ENCODE measurements around the gene PRR14L.

Gene PRR14L

DNA sequence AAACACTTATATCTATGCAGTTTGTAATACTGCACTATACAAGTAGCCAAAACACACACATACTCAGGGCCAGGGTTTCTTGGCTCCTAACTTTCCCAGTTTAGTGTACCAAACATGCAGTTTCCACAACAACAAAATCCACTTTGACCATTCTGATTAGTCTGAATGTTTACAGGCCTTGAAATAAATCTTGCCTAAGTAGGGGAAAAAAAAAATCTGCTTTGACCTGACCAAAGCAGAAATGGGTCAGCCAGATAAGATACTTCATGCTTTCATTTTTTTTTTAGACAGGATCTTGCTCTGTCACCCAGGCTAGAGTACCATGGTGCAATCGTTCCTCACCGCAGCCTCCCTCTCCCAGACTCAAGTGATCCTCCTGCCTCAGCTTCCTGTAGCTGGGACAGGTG is 10.1 kb downstream of the PRR14L start:
- no peak overlapping the region for H3K4me3 ChIP-seq (ENCODE audit: low read length)
- no peak for DNase-seq (ENCODE audit: low read depth)
- TF ChIP-seq, protein P1, sequence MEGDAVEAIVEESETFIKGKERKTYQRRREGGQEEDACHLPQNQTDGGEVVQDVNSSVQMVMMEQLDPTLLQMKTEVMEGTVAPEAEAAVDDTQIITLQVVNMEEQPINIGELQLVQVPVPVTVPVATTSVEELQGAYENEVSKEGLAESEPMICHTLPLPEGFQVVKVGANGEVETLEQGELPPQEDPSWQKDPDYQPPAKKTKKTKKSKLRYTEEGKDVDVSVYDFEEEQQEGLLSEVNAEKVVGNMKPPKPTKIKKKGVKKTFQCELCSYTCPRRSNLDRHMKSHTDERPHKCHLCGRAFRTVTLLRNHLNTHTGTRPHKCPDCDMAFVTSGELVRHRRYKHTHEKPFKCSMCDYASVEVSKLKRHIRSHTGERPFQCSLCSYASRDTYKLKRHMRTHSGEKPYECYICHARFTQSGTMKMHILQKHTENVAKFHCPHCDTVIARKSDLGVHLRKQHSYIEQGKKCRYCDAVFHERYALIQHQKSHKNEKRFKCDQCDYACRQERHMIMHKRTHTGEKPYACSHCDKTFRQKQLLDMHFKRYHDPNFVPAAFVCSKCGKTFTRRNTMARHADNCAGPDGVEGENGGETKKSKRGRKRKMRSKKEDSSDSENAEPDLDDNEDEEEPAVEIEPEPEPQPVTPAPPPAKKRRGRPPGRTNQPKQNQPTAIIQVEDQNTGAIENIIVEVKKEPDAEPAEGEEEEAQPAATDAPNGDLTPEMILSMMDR (conservative IDR thresholded peaks at IDR 0.05; ENCODE audit: low read depth, low read length) = no peak

DNA sequence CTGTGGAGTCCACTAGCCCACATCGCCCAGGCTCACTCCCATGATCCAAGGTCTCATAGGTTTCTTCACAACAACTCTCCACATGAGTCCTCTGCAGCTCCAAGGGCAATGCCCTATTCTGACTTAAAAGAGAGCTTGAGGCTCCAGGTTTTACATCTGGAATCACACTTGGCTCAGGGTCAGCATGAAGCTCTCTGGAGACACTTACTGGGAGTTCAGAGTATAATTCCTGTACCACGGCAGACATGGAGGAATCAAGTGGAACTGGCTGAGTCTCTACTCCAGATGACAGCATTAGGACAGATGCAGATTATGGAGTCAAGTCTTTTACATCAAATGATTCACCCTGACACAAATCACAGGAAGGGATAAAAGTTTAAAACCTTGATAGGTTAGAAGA is 11.4 kb downstream of the PRR14L start:
- TF ChIP-seq, protein P1 (conservative IDR thresholded peaks at IDR 0.05; ENCODE audit: low read depth, low read length) = no peak
- no peak overlapping the region for H3K4me3 ChIP-seq (ENCODE audit: low read length)
- DNase-seq (ENCODE audit: low read depth) = no peak

DNA sequence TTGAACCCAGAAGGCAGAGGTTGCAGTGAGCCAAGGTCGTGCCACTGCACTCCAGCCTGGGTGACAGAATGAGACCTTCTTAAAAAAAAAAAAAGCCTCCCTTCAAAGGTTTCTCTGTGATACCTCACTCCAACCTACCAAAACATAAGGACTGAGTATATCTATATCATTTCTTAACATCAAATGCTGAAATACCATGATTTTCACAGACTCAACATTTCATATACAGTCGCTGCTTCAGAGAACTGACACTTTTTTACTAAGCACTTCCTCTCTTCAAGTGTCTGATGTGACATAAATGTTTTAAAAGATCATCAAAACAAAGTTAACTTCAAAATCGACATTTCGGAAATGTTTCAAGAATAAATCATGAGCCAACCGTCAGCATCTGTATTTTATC is 12.0 kb downstream of the PRR14L start:
- TF ChIP-seq, protein P1 (conservative IDR thresholded peaks at IDR 0.05; ENCODE audit: low read depth, low read length) = no peak
- DNase-seq (ENCODE audit: low read depth) = no peak
- no peak overlapping the region for H3K4me3 ChIP-seq (ENCODE audit: low read length)

GRCh38 chr22:31736458-31736857 is 13.5 kb downstream of the PRR14L start:
- TF ChIP-seq, protein P1 (conservative IDR thresholded peaks at IDR 0.05; ENCODE audit: low read depth, low read length) = no peak

GRCh38 chr22:31734512-31734911 is 15.4 kb downstream of the PRR14L start:
- TF ChIP-seq, protein P1 (conservative IDR thresholded peaks at IDR 0.05; ENCODE audit: low read depth, low read length) = no peak
- peak; percentile 43 for DNase-seq (ENCODE audit: low read depth)
- H3K4me3 ChIP-seq (ENCODE audit: low read length) = no peak overlapping the region

More at GRCh38 chr22:31736458-31736857, 13.5 kb downstream of the PRR14L start:
- DNase-seq (ENCODE audit: low read depth) = no peak
- no peak overlapping the region for H3K4me3 ChIP-seq (ENCODE audit: low read length)

GRCh38 chr22:31733580-31734079 is 16.3 kb downstream of the PRR14L start:
- no peak for DNase-seq (ENCODE audit: low read depth)
- H3K4me3 ChIP-seq (ENCODE audit: low read length) = no peak overlapping the region
- TF ChIP-seq, protein P1 (conservative IDR thresholded peaks at IDR 0.05; ENCODE audit: low read depth, low read length) = no peak

DNA sequence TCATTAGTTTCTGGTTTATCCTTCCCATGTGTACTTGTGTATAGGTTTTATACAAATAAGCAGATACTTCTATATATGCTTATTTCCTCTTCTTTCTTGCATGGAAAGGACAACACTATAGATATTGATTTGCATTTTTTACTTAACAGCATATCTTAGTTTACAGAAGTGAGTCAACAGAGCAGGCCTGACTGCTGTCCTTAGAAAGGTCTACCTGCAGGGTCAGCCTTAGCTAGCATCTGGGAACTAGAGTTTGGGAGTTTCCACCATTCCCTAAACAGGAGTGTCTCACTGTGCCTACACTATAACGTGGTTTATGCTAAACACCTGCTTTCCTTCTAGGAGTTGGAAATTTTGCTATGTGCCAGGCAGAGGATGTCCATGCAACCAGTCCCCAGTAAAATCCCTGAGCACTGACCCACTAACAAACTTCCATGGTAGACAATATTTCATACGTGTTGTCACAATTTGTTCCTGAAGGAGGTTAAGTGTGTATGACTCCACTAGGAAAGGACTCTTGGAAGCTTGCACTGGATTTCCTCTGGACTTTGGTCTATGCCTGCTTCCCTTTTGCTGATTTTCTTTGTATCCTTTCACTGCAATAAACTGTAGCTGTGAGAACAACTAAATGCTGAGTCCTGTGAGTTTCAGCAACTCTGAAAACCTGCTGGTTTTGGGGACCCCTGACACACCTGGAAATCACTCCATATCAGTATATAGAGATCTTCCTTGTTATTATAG is 17.7 kb downstream of the PRR14L start:
- H3K4me3 ChIP-seq (ENCODE audit: low read length) = no peak overlapping the region
- no peak for DNase-seq (ENCODE audit: low read depth)
- TF ChIP-seq, protein P1 (conservative IDR thresholded peaks at IDR 0.05; ENCODE audit: low read depth, low read length) = no peak
